OCI-LY7 (cell line): ENCODE measurements around the gene GPHN. TPM values are rescaled to one million over a fixed set of nuclear protein-coding genes. Genes with fewer than 3 reads are reported as not detected.

Experiments used
- BruUV-seq: library from RNA; stranded (reverse); fragments of 400-500 nt; replicated peaks from 2 replicates; lab custom pipeline; 2021; lab: Mats Ljungman, UMichigan
- CTCF ChIA-PET: fragments of 300-600 bp; sonication (Branson Sonifier 250); formaldehyde crosslinking; loops from one replicate; lab custom pipeline; 2022; ENCODE audit warnings: antibody characterized with exemption; ENCODE audit not compliant: unreplicated experiment; lab: Charles Lee
- POLR2A ChIA-PET: fragments of 300-600 bp; sonication (Branson Sonifier 250); formaldehyde crosslinking; loops from one replicate; lab custom pipeline; 2022; ENCODE audit warnings: antibody characterized with exemption; lab: Charles Lee
- DNase-seq: peaks from one replicate; pipeline ENCODE4 v3.0.0-alpha.2; 2015; ENCODE audit warnings: low spot score
- H2AFZ ChIP-seq: fragments of 200-600 bp; sonication (generic), shearing (Covaris generic); 2 replicates; pipeline ENCODE4 v1.6.1; 2014; ENCODE audit warnings: mild to moderate bottlenecking, antibody characterized with exemption, low read length, moderate library complexity
- H3K27ac ChIP-seq: fragments of 200-600 bp; sonication (generic); 2 replicates; pipeline ENCODE4 v1.5.1; 2014; ENCODE audit warnings: mixed run types, low read depth, mild to moderate bottlenecking, moderate library complexity, low read length, inconsistent platforms; ENCODE audit not compliant: poor library complexity, severe bottlenecking
- H3K36me3 ChIP-seq: fragments of 200-600 bp; sonication (generic); 2 replicates; pipeline ENCODE4 v1.6.1; 2014; ENCODE audit warnings: mild to moderate bottlenecking, antibody characterized with exemption, low read length, moderate library complexity, mixed read lengths; ENCODE audit not compliant: insufficient read depth
- H3K4me1 ChIP-seq: fragments of 200-600 bp; sonication (generic); 2 replicates; pipeline ENCODE4 v1.5.1; 2014; ENCODE audit warnings: mild to moderate bottlenecking, low read length; ENCODE audit not compliant: insufficient read depth, poor library complexity, severe bottlenecking
- H3K4me2 ChIP-seq: fragments of 200-600 bp; sonication (generic); 2 replicates; pipeline ENCODE4 v1.6.1; 2014; ENCODE audit warnings: mild to moderate bottlenecking, low read length
- H3K4me3 ChIP-seq: fragments of 200-600 bp; sonication (generic); 2 replicates; pipeline ENCODE4 v1.5.1; 2014; ENCODE audit warnings: mild to moderate bottlenecking, low read depth, low read length; ENCODE audit not compliant: poor library complexity, severe bottlenecking
- H3K79me2 ChIP-seq: fragments of 200-600 bp; sonication (generic); 2 replicates; pipeline ENCODE4 v1.6.1; 2016; ENCODE audit warnings: low read depth, mild to moderate bottlenecking, low read length, moderate library complexity, mixed read lengths; ENCODE audit not compliant: insufficient read depth
- H3K9me2 ChIP-seq: fragments of 200-600 bp; sonication (generic); 2 replicates; pipeline ENCODE4 v1.6.1; 2016; ENCODE audit warnings: mild to moderate bottlenecking, low read length, mixed read lengths; ENCODE audit not compliant: insufficient read depth
- H3K9me3 ChIP-seq: fragments of 200-600 bp; sonication (generic); 2 replicates; pipeline ENCODE4 v1.6.1; 2014; ENCODE audit warnings: mild to moderate bottlenecking, mixed run types, low read length, mixed read lengths
- H4K20me1 ChIP-seq: fragments of 200-600 bp; sonication (generic); 2 replicates; pipeline ENCODE4 v1.6.1; 2014; ENCODE audit warnings: mild to moderate bottlenecking, antibody characterized with exemption, low read length, moderate library complexity, mixed read lengths; ENCODE audit not compliant: insufficient read depth
- CTCF ChIP-seq: fragments of 200-600 bp; sonication (generic); conservative IDR thresholded peaks from 2 replicates; pipeline ENCODE4 v1.5.1; 2014; ENCODE audit warnings: mild to moderate bottlenecking, antibody characterized with exemption, low read length, moderate library complexity, mixed read lengths
- EZH2phosphoT487 ChIP-seq: fragments of 200-600 bp; sonication (generic); IDR thresholded peaks from 2 replicates; pipeline ENCODE4 v1.6.1; 2018; ENCODE audit warnings: low read depth, borderline replicate concordance, mild to moderate bottlenecking, mixed run types, antibody characterized with exemption, low read length, moderate library complexity, mixed read lengths
- intact Hi-C: fragments of 100-400 bp; cut with micrococcal nuclease; formaldehyde crosslinking; loops from one replicate; pipeline ENCODE4 v1.10.0; 2022; ENCODE audit not compliant: unreplicated experiment
- total RNA-seq, 2 experiments: library from RNA; depleted of rRNA in 1 of 2; stranded (reverse); fragments of >200 nt in 1 of 2; shearing (Covaris generic) in 1 of 2; gene quantifications; 2 replicates each; pipeline ENCODE4 v1.2.3, GENCODE V29; 2014 to 2022

The GPHN gene
- total RNA-seq, 2 experiments from 2014 or later, result not detected

- H3K79me2 ChIP-seq, result no peaks in the 10 kb centered on the region
- H3K27ac ChIP-seq, result no peak overlapping the region
- H3K4me2 ChIP-seq, result no peak overlapping the region
- H2AFZ ChIP-seq, result no peak overlapping the region
- H4K20me1 ChIP-seq, result no peaks in the 10 kb centered on the region
- H3K4me1 ChIP-seq, result no peaks in the 10 kb centered on the region
- no peaks in the 10 kb centered on the region for H3K9me2 ChIP-seq
- no peak for DNase-seq
- H3K36me3 ChIP-seq, result no peaks in the 10 kb centered on the region
- TF ChIP-seq CTCF (no peak), EZH2phosphoT487 (no peak)
- CTCF ChIA-PET, result no interaction called here
- no peak overlapping the region for H3K4me3 ChIP-seq
- POLR2A ChIA-PET, result no interaction called here
- no TSS peak for BruUV-seq
- H3K9me3 ChIP-seq, result no peaks in the 10 kb centered on the region
- intact Hi-C loops, result no loop called here
Measured at GRCh38 chr14:67170660-67171059, 662.7 kb downstream of the GPHN start.

- Histone ChIP-seq H3K79me2 (no peaks in the 10 kb centered on the region), H3K4me1 (no peaks in the 10 kb centered on the region), H3K27ac (no peak overlapping the region), H3K4me3 (no peak overlapping the region), H3K9me2 (no peaks in the 10 kb centered on the region), H3K9me3 (no peaks in the 10 kb centered on the region), H3K4me2 (no peak overlapping the region), H3K36me3 (no peaks in the 10 kb centered on the region), H4K20me1 (no peaks in the 10 kb centered on the region), H2AFZ (no peak overlapping the region)
- no peak for DNase-seq
- no TSS peak for BruUV-seq
- ChIA-PET POLR2A (interaction anchor here (0.6 to 1.3 kb wide), 2 partner anchors 20 to 48 kb away, joined by 3 read pairs; no protein-coding TSS in a partner anchor), CTCF (no interaction called here)
- intact Hi-C loops, result no loop called here
- TF ChIP-seq CTCF, result no peak
- TF ChIP-seq EZH2phosphoT487, result no peak
Measured at GRCh38 chr14:67172056-67172455, 664.1 kb downstream of the GPHN start.

GRCh38 chr14:67172520-67172919, 664.6 kb downstream of the GPHN start:
- Histone ChIP-seq H3K9me2 (no peaks in the 10 kb centered on the region), H3K79me2 (no peaks in the 10 kb centered on the region), H3K4me2 (no peak overlapping the region), H3K9me3 (no peaks in the 10 kb centered on the region), H3K4me1 (no peaks in the 10 kb centered on the region), H2AFZ (no peak overlapping the region), H4K20me1 (no peaks in the 10 kb centered on the region), H3K36me3 (no peaks in the 10 kb centered on the region), H3K4me3 (no peak overlapping the region), H3K27ac (no peak overlapping the region)
- no TSS peak for BruUV-seq
- POLR2A ChIA-PET, result interaction anchor here (0.6 to 1.3 kb wide), 2 partner anchors 20 to 47 kb away, joined by 3 read pairs; no protein-coding TSS in a partner anchor
- TF ChIP-seq CTCF, result no peak
- TF ChIP-seq EZH2phosphoT487, result no peak
- intact Hi-C loops, result no loop called here
- CTCF ChIA-PET, result no interaction called here
- DNase-seq, result no peak
